GM19025 (cell line): ENCODE measurements around the gene KDM1A.
"Not testable (repeated sequence)": the region's sequence is repeated elsewhere in the genome, so short reads cannot be mapped to it uniquely, and the experiment has no call there.

ENCODE experiments used
- ATAC-seq: cut with Tn5 transposase; IDR thresholded peaks from one replicate; pipeline ENCODE4 v1.9.1; 2021; ENCODE audit warnings: mild to moderate bottlenecking, low read depth, moderate library complexity; ENCODE audit not compliant: unreplicated experiment

The KDM1A gene

DNA sequence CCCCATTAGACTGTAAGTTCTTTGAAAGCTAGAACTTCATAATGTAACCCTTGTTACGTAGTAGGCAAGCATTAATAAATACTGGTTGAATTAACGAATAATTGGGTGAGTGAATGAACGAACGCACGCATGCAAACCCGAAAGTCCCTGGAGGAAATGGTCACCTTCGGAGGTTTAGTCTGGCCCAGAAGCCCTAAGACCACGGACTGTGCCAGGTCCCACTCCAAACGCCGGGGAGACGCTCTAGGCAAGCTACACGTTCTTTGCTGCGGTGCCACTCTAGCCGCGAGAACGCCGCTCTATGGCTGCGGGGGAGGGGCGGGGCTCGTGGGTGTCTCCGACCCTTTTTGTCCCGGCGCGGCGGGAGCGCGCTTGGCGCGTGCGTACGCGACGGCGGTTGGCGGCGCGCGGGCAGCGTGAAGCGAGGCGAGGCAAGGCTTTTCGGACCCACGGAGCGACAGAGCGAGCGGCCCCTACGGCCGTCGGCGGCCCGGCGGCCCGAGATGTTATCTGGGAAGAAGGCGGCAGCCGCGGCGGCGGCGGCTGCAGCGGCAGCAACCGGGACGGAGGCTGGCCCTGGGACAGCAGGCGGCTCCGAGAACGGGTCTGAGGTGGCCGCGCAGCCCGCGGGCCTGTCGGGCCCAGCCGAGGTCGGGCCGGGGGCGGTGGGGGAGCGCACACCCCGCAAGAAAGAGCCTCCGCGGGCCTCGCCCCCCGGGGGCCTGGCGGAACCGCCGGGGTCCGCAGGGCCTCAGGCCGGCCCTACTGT is at the start of gene KDM1A:
Gene KDM1A, plus strand, starts transcription at position 375 of the 769 bp plus-strand sequence. Its CDS starts 129 bp downstream, at position 504.
- ATAC-seq: peak; percentile 98

GRCh38 chr1:22970096-22970495 is 49.2 kb upstream of the KDM1A start:
- ATAC-seq: no peak

GRCh38 chr1:22971161-22971560 is 48.1 kb upstream of the KDM1A start:
- no peak for ATAC-seq

DNA sequence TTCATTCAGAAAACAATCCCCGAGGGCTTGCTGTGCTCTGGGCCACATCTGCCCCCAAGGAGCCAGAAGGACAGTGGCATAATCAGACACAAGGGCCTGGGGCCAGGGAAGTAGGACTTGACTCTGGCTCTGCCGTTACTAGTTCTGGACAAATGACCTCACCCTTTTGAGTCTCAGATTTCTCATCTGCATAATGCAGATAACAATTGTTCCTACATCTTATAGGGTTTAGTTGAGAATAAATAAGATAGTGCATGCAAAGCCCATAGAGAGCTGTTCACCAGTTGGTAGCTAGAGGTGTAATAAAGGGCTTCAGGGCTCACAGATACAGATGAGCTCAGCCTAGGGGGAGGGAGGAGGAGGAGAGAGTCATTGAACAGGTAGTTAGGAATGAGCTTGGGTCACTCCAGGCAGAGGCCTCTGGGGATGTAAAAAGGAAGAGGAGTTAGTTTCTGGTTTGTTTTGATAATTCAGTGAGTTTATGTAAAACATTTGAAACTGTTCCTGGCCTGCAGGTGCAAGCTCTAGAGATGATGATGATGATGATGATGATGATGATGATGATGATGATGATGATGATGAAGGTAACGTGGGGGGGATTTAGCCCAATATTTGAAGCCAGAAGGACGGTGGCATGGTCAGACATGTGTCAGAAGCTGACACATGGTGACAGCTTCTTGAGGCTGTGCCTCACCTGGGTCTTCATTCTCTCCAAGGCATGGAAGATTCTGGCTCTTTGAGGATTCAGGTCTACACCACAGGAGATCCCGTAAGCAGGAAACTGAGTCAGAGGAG is 47.5 kb upstream of the KDM1A start:
- no peak for ATAC-seq

GRCh38 chr1:22972760-22973159 is 46.5 kb upstream of the KDM1A start, which contains the start of gene LACTBL1:
Gene LACTBL1 (minus strand): TSS chr1:22972866. CDS start chr1:22972316, 550 bp downstream.
- no peak for ATAC-seq

DNA sequence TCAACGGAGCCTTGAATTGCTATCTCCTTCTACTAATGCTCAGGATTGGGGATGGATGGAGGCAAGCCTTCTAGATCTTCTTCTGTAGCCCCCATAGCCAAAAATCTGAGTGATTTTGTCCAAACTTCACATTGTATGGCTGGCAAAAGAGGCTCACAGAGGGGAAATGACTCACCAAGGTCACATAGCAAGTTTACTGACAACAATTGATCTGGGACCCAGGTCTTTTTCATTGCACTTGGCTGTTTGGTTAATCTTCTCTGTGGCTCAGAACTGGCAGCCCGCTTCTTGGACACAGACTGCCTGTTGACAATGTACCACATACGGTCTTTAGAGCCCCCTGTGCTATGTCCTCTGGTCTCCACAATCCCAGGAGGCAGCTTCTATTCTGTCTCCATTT is 43.6 kb upstream of the KDM1A start:
- no peak for ATAC-seq

- ATAC-seq: no peak
Measured at GRCh38 chr1:22976127-22976460, 43.2 kb upstream of the KDM1A start.

DNA sequence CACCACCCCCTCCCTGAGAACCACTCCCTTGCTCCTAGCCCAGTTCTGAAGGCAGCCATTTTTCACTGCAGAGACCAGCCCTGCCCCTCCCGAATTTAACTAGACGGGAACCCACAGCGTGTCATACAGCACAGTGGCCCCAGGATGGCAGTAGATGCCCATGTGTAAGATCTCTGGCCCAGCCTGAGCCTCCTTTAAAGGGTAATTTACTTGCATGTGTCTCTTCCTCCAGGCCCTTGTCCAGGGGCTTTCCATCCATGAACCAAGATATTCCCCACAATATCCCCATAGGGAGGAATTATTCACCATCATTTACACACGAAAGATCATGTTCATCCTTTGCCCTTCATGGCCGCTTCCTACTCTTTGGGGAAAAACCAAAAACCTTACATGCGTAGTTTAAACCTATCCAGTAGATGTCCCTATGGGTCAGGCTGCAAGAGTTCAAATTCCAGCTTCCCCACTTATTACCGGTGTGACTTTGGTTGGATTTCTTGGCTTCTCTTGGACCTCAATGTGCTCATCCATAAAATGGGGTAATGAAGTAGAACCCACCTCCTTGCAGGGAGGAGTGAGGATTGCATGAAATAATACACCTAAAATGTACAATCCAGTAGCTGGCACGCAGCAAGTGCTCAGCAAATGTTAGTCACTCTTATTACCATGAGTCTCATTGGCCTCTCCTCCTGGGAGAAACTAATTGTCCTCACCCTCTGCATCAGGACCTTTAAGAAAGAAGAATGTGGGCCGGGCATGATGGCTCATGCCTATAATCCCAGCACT is 42.6 kb upstream of the KDM1A start:
- no peak for ATAC-seq

GRCh38 chr1:22978299-22978698 is 41.0 kb upstream of the KDM1A start:
- no peak for ATAC-seq

- not testable (repeated sequence) for ATAC-seq
Measured at GRCh38 chr1:22980471-22980790, 38.8 kb upstream of the KDM1A start.

DNA sequence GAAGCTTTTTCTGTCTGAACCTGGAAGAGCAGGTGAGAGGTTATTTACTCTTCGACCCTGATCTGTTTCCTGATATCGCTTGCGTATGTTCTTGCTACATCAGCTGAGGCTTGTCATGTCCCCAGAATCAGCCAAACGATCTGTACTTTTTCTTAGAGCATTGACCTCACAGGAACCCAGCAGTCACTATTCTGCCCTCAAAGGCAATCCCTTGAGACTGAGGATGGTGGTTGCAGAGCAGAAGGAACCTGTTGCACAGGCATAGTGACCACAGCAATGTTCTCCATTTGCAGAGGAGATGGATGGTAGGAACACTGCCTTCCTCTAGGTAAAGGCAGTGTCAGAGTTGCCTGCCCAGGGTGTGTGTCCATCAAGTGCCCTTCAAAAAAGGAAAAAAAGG is 35.3 kb upstream of the KDM1A start:
- ATAC-seq: no peak

DNA sequence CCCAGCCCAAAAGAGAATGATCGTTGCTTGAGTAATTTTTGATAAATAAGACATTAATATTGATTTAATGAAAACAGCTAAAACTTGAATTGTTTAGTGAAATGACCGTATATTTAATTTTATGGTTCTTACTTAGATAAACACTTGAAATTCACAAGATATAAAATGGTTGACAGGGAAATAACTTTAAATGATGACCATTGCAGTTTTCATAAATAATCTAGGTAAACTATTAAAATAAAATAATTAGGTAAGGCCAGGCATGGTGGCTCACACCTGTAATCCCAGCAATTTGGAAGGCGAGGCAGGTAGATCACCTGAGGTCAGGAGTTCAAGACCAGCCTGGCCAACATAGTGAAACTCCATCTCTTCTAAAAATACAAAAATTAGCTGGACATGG is 26.9 kb upstream of the KDM1A start:
- not testable (repeated sequence) for ATAC-seq

DNA sequence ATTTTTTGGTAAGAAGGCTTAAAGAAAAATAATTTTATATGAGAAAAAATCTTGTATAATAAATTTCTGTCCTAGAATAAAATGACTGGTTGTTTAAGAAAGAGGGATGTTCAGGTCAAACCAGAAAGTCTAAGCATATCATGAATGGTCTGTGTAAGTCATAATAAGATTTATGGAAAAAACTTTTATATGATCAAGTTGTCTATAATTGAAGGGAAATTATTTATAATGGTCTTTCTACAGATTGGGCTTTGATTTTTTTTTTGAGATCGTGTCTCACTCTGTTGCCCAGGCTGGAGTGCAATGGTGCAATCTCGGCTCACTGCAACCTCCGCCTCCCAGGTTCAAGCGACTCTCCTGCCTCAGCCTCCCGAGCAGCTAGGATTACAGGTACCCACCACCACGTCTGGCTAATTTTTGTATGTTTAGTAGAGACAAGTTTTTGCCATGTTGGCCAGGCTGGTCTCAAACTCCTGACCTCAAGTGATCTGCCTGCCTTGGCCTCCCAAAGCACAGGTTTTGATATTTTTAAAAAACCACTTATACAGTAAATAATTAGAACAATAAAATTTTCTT is 26.0 kb upstream of the KDM1A start:
- not testable (repeated sequence) for ATAC-seq

GRCh38 chr1:22995774-22996173 is 23.5 kb upstream of the KDM1A start:
- no peak for ATAC-seq

- ATAC-seq: not testable (repeated sequence)
Measured at GRCh38 chr1:22997528-22997927, 21.7 kb upstream of the KDM1A start.

GRCh38 chr1:23000133-23000532 is 19.1 kb upstream of the KDM1A start:
- not testable (repeated sequence) for ATAC-seq

GRCh38 chr1:23002218-23002617 is 17.1 kb upstream of the KDM1A start:
- ATAC-seq: not testable (repeated sequence)

GRCh38 chr1:23004112-23004511 is 15.2 kb upstream of the KDM1A start:
- no peak for ATAC-seq

DNA sequence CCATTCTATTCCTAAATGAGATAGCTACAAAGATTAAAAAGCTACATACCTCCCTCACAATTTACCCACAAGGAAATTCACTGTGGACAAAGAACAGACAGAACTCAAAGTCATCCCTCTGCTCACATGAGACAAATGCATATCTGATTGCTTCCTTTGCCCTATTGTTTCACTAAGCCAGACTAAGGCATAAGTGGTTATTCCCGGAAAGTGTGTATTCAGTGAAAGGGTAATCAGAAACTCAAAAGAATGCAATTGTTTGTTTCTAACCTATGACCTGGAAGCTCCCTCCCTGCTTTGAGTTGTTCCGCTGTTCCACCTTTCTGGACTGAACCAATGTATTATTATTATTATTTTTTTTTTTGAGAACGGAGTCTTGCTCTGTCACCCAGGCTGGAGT is 14.5 kb upstream of the KDM1A start:
- ATAC-seq: not testable (repeated sequence)

GRCh38 chr1:23007106-23007505 is 12.2 kb upstream of the KDM1A start:
- no peak for ATAC-seq

DNA sequence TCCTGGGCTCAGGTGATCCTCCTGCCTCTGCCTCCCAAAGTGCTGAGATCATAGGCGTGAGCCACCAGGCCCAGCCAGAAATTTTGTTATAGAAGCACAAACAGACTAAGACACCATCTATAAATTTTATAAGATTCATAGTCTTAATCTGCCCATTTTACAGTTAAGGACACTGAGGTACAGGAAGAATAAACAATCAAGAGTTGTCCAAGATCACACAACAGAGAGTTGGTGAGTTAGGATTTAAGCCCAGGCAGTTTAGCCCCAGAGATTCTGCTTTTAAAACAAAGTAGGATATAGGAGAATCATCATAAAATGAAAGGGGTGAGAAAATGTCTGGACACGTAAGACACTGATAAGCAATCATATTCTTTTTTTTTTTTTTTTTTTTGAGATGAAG is 10.4 kb upstream of the KDM1A start:
- ATAC-seq: no peak
